Activated naive CD8-positive, alpha-beta T cell treated with anti-CD3 and anti-CD28 coated beads, Interleukin-2, amount 10 ng/mL, durations not matched to agents 7 days and 5 days (primary cell): ENCODE data around the gene SVOPL. TPM values are rescaled to one million over a fixed set of nuclear protein-coding genes. Genes with fewer than 3 reads are reported as not detected.

Experiments used
- ATAC-seq: fragments of 150-1000 bp; cut with Tn5 transposase; one replicate; pipeline ENCODE4 v1.10.0; 2021; ENCODE audit warnings: low read depth, moderate library complexity
- POLR2A ChIA-PET: fragments of 350-600 bp; sonication (Branson Sonifier 250); formaldehyde crosslinking; loops from one replicate; lab custom pipeline; 2021; ENCODE audit warnings: antibody characterized with exemption; lab: Charles Lee
- DNase-seq: peaks from one replicate; pipeline ENCODE4 v3.0.0; 2021
- H3K27ac Mint-ChIP-seq: one replicate; pipeline ENCODE4 v1.8.0; 2022; ENCODE audit warnings: mild to moderate bottlenecking, mixed read lengths
- H3K27me3 Mint-ChIP-seq: one replicate; pipeline ENCODE4 v1.8.0; 2022; ENCODE audit warnings: mild to moderate bottlenecking, moderate library complexity, mixed read lengths
- H3K36me3 Mint-ChIP-seq: one replicate; pipeline ENCODE4 v1.8.0; 2021; ENCODE audit warnings: mild to moderate bottlenecking, mixed read lengths
- H3K4me1 Mint-ChIP-seq: one replicate; pipeline ENCODE4 v1.8.0; 2021; ENCODE audit warnings: mixed read lengths
- H3K4me3 Mint-ChIP-seq: one replicate; pipeline ENCODE4 v1.8.0; 2022; ENCODE audit warnings: mild to moderate bottlenecking, moderate library complexity, mixed read lengths
- H3K9me3 Mint-ChIP-seq: one replicate; pipeline ENCODE4 v1.8.0; 2021; ENCODE audit warnings: mixed read lengths
- total RNA-seq, 2 experiments: library from RNA; stranded (reverse); gene quantifications; one replicate each; pipeline ENCODE4 v1.2.3, GENCODE V29; 2021

Gene SVOPL
- total RNA-seq, 2 experiments from 2014 or later, result 2.5 to 4.9 TPM

DNA sequence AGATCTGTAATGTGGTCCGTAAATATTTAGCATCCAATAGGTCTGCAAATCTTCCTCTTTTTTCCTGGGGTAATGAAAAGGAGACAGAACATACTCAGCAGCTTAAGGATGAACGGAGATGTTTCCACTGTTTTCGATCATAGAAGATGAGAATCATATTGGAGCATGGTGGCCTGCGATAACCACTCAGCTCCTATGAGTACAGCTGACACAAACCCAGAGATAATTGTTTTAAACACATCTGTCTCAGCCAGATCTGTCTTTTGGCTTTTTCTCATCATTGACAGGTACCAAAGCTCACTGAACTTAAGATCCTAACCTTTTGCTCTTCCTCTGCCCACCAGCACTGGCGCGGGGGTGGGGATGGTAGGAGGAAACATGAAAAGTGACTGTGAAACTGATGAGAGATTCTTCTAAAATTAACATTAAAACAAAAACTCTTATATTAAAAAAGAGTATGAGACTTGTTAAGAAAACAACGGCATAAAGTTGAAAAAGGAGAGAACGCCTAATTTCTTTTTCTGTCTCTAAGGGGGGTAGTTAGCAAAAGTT, 71.0 kb downstream of the SVOPL start:
- Mint-ChIP-seq H3K27ac (peak overlapping the region; percentile 4), H3K9me3 (peaks cover 4% of the 10 kb centered on the region), H3K36me3 (peaks cover 9% of the 10 kb centered on the region), H3K4me1 (peaks cover 38% of the 10 kb centered on the region), H3K27me3 (no peaks in the 10 kb centered on the region), H3K4me3 (no peak overlapping the region)
- POLR2A ChIA-PET, result no interaction called here
- ATAC-seq (no peak), DNase-seq (no peak)

DNA sequence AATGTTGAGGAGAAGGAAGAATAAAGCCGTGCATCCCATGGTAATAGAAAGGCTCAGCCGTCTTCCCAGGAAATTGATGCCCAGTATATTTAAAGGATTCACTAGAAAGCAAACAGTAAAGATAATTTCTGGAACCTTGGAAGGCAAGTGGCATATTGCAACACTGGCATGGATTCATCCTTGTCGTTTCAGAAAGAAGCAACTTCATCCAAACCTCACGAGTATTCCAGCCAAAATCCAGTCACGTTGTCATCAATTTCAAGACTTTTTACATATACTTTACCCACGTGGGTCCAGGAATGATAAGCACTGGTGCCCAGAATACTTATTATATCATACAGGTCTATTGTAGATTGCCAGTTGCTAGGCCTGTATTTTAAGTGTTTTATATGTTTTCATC, 73.8 kb downstream of the SVOPL start:
- no peak overlapping the region for H3K27ac Mint-ChIP-seq
- no peak overlapping the region for H3K4me3 Mint-ChIP-seq
- H3K4me1 Mint-ChIP-seq, result peaks cover 46% of the 10 kb centered on the region
- peaks cover 9% of the 10 kb centered on the region for H3K36me3 Mint-ChIP-seq
- H3K27me3 Mint-ChIP-seq, result no peaks in the 10 kb centered on the region
- ATAC-seq, result no peak
- POLR2A ChIA-PET, result interaction anchor here (2.7 kb wide), 1 partner anchor 166 kb away, joined by 17 read pairs; the partner anchor contains the start of gene TRIM24
- peaks cover 2% of the 10 kb centered on the region for H3K9me3 Mint-ChIP-seq
- DNase-seq, result no peak

DNA sequence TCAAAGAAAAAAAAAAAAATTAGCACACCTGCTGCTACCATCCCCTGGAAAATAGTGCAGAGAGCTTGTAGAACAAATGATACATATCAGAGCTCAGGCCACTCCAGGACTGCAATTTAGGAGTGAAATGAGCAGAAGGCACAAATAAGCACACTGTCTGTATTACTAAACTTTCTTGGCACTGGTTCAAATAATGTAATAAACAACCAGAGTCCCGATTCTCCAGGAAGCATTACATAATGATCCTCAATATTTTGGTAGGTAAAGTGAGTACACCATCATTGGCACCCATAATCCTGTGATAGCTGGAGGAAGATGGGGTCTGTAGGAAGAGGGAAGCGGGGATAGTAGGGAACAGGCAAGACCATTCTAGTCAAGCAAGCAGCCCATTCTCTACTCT, 74.3 kb downstream of the SVOPL start:
- Mint-ChIP-seq H3K4me1 (peaks cover 43% of the 10 kb centered on the region), H3K36me3 (peaks cover 9% of the 10 kb centered on the region), H3K27me3 (no peaks in the 10 kb centered on the region), H3K9me3 (peaks cover 2% of the 10 kb centered on the region), H3K4me3 (no peak overlapping the region), H3K27ac (peak overlapping the region; percentile 96)
- POLR2A ChIA-PET, result interaction anchor here (2.4 to 2.7 kb wide), 2 partner anchors 10 to 166 kb away, joined by 9 to 17 read pairs; partner anchors contain the start of gene TRIM24
- no peak for ATAC-seq
- DNase-seq, result no peak

DNA sequence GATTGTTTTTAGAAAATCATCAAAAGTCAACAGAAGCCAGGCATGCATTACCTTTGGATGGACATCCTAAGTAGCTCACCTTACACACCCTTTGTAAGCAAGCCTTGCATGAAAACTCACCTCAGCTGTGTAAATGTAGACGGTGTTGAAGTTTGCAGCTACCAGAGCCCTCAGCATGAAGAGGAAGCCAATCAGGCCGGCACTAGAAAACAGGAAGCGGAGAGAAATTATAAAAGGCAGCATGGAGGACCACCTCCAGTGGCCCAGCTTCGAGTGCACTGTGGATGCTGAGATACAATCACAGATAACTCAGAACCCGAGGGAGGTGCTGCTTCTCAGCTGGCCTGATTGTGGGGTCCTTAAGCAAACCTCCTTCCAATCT, 75.3 kb downstream of the SVOPL start:
- ATAC-seq (peak; percentile 94), DNase-seq (no peak)
- Mint-ChIP-seq H3K36me3 (peaks cover 9% of the 10 kb centered on the region), H3K9me3 (peaks cover 2% of the 10 kb centered on the region), H3K4me3 (peak overlapping the region; percentile 71), H3K27ac (peak overlapping the region; percentile 96), H3K4me1 (peaks cover 43% of the 10 kb centered on the region), H3K27me3 (no peaks in the 10 kb centered on the region)
- POLR2A ChIA-PET, result interaction anchor here (0.7 to 2.7 kb wide), 5 partner anchors 9 to 165 kb away, joined by 3 to 17 read pairs (median 5); partner anchors contain the start of gene TRIM24

DNA sequence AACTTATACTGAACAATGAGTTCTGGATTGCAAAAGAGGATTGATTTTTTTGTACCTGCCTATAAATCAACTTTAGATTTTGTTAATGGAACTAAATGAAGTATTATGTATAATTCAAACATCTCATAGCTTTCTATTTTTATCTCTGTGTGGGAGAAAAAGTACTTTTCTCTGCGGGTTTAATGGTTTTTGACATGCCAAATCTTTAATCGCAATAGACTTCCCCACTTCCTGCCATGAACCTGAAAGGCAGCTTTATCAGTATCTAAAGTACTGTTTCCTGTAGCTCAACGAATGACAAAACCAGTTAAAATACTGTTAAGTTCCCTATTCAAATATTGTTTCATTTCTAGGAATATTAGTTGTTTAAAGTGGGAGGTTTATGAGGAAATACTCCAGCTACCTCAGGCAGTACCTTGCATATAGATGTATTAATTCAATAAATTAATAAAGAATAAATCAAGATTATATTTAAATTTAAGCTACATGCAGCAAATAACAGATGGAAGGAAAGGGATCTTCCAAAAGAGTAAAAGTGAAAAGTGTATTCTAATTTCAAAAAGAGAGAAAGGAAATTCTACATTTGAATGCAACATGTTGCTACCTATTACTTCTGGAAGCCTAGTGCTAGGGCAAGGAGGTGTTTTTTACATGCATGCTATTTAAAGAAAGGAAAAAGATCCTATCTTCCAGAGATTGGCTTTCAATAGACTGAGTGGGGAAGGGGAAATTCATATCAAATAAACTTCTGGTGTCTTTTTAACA, 75.9 kb downstream of the SVOPL start:
- DNase-seq, result no peak

DNA sequence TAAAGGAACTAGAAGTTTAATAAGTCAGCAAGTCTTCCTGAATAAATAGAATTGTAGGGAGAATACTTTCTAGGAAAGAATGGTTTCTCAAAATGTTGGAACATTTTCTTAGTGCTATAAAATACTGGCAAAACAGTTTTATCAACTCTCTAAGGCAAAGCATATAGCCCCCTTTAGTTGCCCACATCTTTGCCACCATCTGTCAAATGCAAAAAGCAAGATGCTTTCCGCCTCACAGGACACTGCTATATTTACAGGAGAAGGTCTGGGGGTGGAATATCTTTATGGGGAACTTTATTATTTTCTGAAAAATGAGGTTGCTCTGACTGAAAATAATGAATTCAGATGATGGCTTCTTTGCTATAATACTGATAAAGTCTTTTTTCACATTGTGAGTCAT, 78.3 kb downstream of the SVOPL start:
- H3K27ac Mint-ChIP-seq, result no peak overlapping the region
- no peak overlapping the region for H3K4me3 Mint-ChIP-seq
- ATAC-seq (no peak), DNase-seq (no peak)
- peaks cover 32% of the 10 kb centered on the region for H3K4me1 Mint-ChIP-seq
- peaks cover 2% of the 10 kb centered on the region for H3K36me3 Mint-ChIP-seq
- no peaks in the 10 kb centered on the region for H3K9me3 Mint-ChIP-seq
- H3K27me3 Mint-ChIP-seq, result no peaks in the 10 kb centered on the region
- POLR2A ChIA-PET, result no interaction called here

More for the DNA sequence above, 75.9 kb downstream of the SVOPL start:
- H3K9me3 Mint-ChIP-seq, result peaks cover 2% of the 10 kb centered on the region
- peaks cover 11% of the 10 kb centered on the region for H3K36me3 Mint-ChIP-seq
- H3K4me1 Mint-ChIP-seq, result peaks cover 41% of the 10 kb centered on the region
- H3K4me3 Mint-ChIP-seq, result peak overlapping the region; percentile 71
- peak overlapping the region; percentile 96 for H3K27ac Mint-ChIP-seq
- peak; percentile 25 for ATAC-seq
- no peaks in the 10 kb centered on the region for H3K27me3 Mint-ChIP-seq
- POLR2A ChIA-PET, result interaction anchor here (0.5 to 2.7 kb wide), 7 partner anchors 8 to 164 kb away, joined by 3 to 17 read pairs (median 3); partner anchors contain the start of gene TRIM24

DNA sequence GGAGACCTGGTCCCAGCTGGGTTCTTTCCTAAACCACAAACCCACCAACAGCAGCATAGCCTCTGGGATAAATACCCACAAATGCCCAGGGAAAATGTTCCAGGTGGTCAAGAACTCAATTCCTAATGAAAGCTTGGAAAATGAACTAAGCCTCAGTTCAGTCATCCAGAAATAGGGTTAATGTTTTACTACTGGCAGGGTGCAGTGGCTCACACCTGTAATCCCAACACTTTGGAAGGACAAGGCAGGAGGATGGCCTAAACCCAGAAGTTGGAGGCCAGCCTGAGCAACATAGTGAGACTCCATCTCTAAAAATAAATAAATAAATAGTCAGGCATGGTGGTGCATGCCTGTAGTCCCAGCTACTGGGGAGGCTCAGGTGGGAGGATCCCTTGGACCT, 82.2 kb downstream of the SVOPL start:
- Mint-ChIP-seq H3K4me1 (peaks cover 6% of the 10 kb centered on the region), H3K36me3 (peaks cover 2% of the 10 kb centered on the region), H3K4me3 (no peak overlapping the region), H3K27me3 (no peaks in the 10 kb centered on the region), H3K9me3 (no peaks in the 10 kb centered on the region), H3K27ac (no peak overlapping the region)
- no peak for DNase-seq
- ATAC-seq, result no peak
- POLR2A ChIA-PET, result interaction anchor here (0.8 kb wide), 1 partner anchor 17 kb away, joined by 6 read pairs; no protein-coding TSS in a partner anchor

DNA sequence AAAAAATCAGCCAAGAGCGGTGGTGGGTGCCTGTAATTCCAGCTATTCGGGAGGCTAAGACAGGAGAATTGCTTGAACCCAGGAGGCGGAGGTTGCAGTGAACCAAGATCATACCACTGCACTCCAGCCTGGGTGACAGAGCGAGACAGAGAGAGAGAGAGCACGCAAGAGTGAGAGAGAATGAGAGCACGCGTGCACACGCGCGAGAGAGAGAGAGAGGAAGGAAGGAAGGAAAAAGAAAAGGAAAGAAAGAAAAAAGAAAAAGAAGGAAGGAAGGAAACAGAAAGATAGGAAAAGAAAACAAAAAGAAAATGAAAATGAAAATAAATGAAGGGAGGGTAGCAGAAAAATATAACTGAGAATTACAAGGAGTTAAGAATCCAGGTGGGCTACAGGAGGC, 82.7 kb downstream of the SVOPL start:
- POLR2A ChIA-PET, result no interaction called here
- Mint-ChIP-seq H3K27me3 (no peaks in the 10 kb centered on the region), H3K4me3 (no peak overlapping the region), H3K36me3 (peaks cover 2% of the 10 kb centered on the region), H3K4me1 (peaks cover 6% of the 10 kb centered on the region), H3K27ac (no peak overlapping the region), H3K9me3 (peaks cover under 1% of the 10 kb centered on the region)
- ATAC-seq, result no peak
- no peak for DNase-seq

DNA sequence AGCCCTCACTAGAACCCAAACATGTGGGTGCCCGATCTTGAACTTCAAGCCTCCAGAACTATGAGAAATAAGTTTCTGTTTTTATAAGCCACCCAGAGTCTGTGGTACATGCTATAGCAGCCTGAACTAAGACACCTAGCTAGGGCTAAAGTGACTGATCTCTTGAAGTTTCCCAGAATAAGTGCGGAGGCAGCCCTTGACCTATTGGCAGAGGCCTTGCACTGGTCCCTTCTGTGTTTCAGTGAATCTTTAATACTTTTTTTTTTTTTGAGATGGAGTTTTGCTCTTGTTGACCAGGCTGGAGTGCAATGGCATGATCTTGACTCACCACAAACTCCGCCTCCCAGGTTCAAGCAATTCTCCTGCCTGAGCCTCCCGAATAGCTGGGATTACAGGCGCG, 85.1 kb downstream of the SVOPL start:
- DNase-seq (no peak), ATAC-seq (no peak)
- Mint-ChIP-seq H3K27me3 (no peaks in the 10 kb centered on the region), H3K9me3 (peaks cover 3% of the 10 kb centered on the region), H3K36me3 (peaks cover 4% of the 10 kb centered on the region), H3K4me3 (no peak overlapping the region), H3K27ac (no peak overlapping the region), H3K4me1 (peaks cover 8% of the 10 kb centered on the region)
- POLR2A ChIA-PET, result interaction anchor here (2.4 kb wide), 1 partner anchor 10 kb away, joined by 9 read pairs; no protein-coding TSS in a partner anchor

DNA sequence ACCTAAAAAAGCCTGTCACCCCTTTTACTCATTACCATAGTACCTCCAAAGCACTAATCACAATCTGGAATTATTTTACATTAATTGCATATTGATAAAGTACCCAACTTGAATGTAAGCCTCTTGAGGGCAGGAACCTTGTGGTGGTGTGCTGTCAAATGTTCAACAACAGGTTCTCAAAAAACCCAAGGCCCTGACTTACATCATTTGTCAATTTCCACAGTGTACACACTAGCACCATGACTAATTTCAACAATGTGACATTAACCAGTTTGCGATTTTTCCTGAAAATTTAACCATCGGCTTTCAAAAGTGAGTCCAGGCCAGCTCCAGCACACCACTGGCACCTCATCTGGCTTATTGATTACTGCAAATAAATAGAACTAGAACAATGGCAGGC, 87.5 kb downstream of the SVOPL start:
- peaks cover 2% of the 10 kb centered on the region for H3K36me3 Mint-ChIP-seq
- DNase-seq (no peak), ATAC-seq (no peak)
- no peak overlapping the region for H3K4me3 Mint-ChIP-seq
- H3K9me3 Mint-ChIP-seq, result peaks cover 3% of the 10 kb centered on the region
- H3K4me1 Mint-ChIP-seq, result peaks cover 9% of the 10 kb centered on the region
- POLR2A ChIA-PET, result no interaction called here
- no peaks in the 10 kb centered on the region for H3K27me3 Mint-ChIP-seq
- H3K27ac Mint-ChIP-seq, result no peak overlapping the region

DNA sequence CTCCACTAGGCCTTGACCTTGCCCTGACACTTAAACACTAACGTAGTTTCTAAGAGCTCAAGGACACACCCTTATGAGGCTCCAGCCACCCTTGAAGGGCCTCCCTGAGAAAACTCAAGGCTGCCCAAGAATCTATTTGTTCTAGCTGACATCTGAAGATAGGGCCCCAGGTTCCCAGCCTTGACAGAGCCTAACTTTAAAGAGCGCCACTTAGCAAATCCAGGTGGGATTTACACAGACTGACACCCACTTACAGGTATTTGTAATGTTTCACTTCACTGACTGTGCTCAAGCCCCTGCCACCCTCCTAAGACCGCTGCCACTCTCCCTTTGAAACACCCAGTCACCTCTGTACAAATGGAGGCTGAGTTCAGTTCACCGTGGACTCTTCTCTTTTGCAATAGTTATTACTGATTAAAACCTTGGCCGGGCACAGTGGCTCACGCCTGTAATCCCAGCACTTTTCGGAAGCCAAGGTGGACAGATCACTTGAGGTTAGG, 90.4 kb downstream of the SVOPL start:
- peaks cover 3% of the 10 kb centered on the region for H3K9me3 Mint-ChIP-seq
- DNase-seq (no peak), ATAC-seq (no peak)
- peaks cover 5% of the 10 kb centered on the region for H3K4me1 Mint-ChIP-seq
- no peaks in the 10 kb centered on the region for H3K27me3 Mint-ChIP-seq
- H3K27ac Mint-ChIP-seq, result no peak overlapping the region
- H3K36me3 Mint-ChIP-seq, result peaks cover 2% of the 10 kb centered on the region
- POLR2A ChIA-PET, result interaction anchor here (0.5 kb wide), 1 partner anchor 436 kb away, joined by 5 read pairs; no protein-coding TSS in a partner anchor
- H3K4me3 Mint-ChIP-seq, result no peak overlapping the region

DNA sequence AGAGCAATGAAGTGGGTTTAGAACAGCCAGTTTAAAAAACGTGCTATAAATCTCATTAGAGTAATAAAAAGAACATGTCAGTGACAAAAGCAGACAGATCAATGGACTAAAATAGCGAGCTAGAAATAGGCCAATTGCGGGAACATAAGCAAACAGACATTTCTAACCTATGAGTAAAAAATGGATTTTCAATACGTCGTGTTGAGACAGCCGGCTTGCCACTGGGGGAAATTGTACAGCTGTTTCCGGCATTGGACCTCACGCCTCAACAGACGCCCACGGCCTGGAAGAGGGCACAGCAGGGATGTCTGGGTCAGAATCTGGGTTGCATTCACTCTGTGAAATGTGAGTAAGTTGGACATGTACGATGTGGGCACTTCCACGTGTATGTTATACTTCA, 92.9 kb downstream of the SVOPL start:
- H3K27me3 Mint-ChIP-seq, result no peaks in the 10 kb centered on the region
- ATAC-seq, result no peak
- peaks cover under 1% of the 10 kb centered on the region for H3K9me3 Mint-ChIP-seq
- peaks cover under 1% of the 10 kb centered on the region for H3K36me3 Mint-ChIP-seq
- POLR2A ChIA-PET, result interaction anchor here (1.0 kb wide), 1 partner anchor 17 kb away, joined by 3 read pairs; no protein-coding TSS in a partner anchor
- no peak overlapping the region for H3K27ac Mint-ChIP-seq
- H3K4me3 Mint-ChIP-seq, result no peak overlapping the region
- peaks cover 3% of the 10 kb centered on the region for H3K4me1 Mint-ChIP-seq
- no peak for DNase-seq
